Activated CD4-positive, alpha-beta memory T cell treated with anti-CD3 and anti-CD28 coated beads, Interleukin-2, amount 10 ng/mL, durations not matched to agents 7 days and 5 days (primary cell): Measurements from ENCODE around the gene TP53BP1. TPM values are rescaled to one million over a fixed set of nuclear protein-coding genes. Genes with fewer than 3 reads are reported as not detected.

ENCODE experiments used
- CTCF ChIA-PET: fragments of 350-600 bp; sonication (Branson Sonifier 250); formaldehyde crosslinking; loops from one replicate; lab custom pipeline; 2021; ENCODE audit warnings: antibody characterized with exemption, inconsistent platforms; lab: Charles Lee
- POLR2A ChIA-PET: fragments of 350-600 bp; sonication (Branson Sonifier 250); formaldehyde crosslinking; loops from one replicate; lab custom pipeline; 2021; ENCODE audit warnings: antibody characterized with exemption; lab: Charles Lee
- DNase-seq: peaks from one replicate; pipeline ENCODE4 v3.0.0-alpha.2; 2020
- H3K27ac Mint-ChIP-seq: one replicate; pipeline ENCODE4 v1.8.0; 2021; ENCODE audit warnings: mild to moderate bottlenecking, mixed read lengths
- H3K27me3 Mint-ChIP-seq: one replicate; pipeline ENCODE4 v1.8.0; 2021; ENCODE audit warnings: mixed read lengths
- H3K36me3 Mint-ChIP-seq: one replicate; pipeline ENCODE4 v1.8.0; 2021; ENCODE audit warnings: low read depth, mixed read lengths
- H3K4me1 Mint-ChIP-seq: one replicate; pipeline ENCODE4 v1.8.0; 2021; ENCODE audit warnings: mixed read lengths
- H3K4me3 Mint-ChIP-seq: one replicate; pipeline ENCODE4 v1.8.0; 2021; ENCODE audit warnings: mild to moderate bottlenecking, mixed read lengths
- H3K9me3 Mint-ChIP-seq: one replicate; pipeline ENCODE4 v1.8.0; 2021; ENCODE audit warnings: mixed read lengths
- total RNA-seq, 2 experiments: library from RNA; stranded (reverse); gene quantifications; one replicate each; pipeline ENCODE4 v1.2.3, GENCODE V29; 2021

The TP53BP1 gene
- total RNA-seq, 2 experiments from 2014 or later: 26.6 to 28.1 TPM

- POLR2A ChIA-PET: no interaction called here
- Mint-ChIP-seq H3K4me3 (no peak overlapping the region), H3K9me3 (no peaks in the 10 kb centered on the region), H3K27ac (no peak overlapping the region), H3K27me3 (no peaks in the 10 kb centered on the region), H3K4me1 (peaks cover 3% of the 10 kb centered on the region), H3K36me3 (peaks cover 38% of the 10 kb centered on the region)
- no peak for DNase-seq
- CTCF ChIA-PET: no interaction called here
Measured at GRCh38 chr15:43471975-43472374, 21.0 kb downstream of the TP53BP1 start.

GRCh38 chr15:43469867-43470266, 23.1 kb downstream of the TP53BP1 start:
- CTCF ChIA-PET: interaction anchor here (1.1 kb wide), 2 partner anchors 10 to 44 kb away, joined by 3 to 4 read pairs; no protein-coding TSS in a partner anchor

GRCh38 chr15:43465100-43465499, 27.9 kb downstream of the TP53BP1 start:
- Mint-ChIP-seq H3K9me3 (no peaks in the 10 kb centered on the region), H3K36me3 (peaks cover 26% of the 10 kb centered on the region), H3K4me3 (no peak overlapping the region), H3K27ac (no peak overlapping the region), H3K4me1 (peaks cover 3% of the 10 kb centered on the region), H3K27me3 (no peaks in the 10 kb centered on the region)
- POLR2A ChIA-PET: no interaction called here
- DNase-seq: no peak
- CTCF ChIA-PET: no interaction called here

More at GRCh38 chr15:43469867-43470266, 23.1 kb downstream of the TP53BP1 start:
- peaks cover 3% of the 10 kb centered on the region for H3K4me1 Mint-ChIP-seq
- no peaks in the 10 kb centered on the region for H3K9me3 Mint-ChIP-seq
- H3K27ac Mint-ChIP-seq: no peak overlapping the region
- no peaks in the 10 kb centered on the region for H3K27me3 Mint-ChIP-seq
- peaks cover 33% of the 10 kb centered on the region for H3K36me3 Mint-ChIP-seq
- H3K4me3 Mint-ChIP-seq: no peak overlapping the region
- no peak for DNase-seq
- POLR2A ChIA-PET: interaction anchor here (1.1 kb wide), 1 partner anchor 99 kb away, joined by 3 read pairs; no protein-coding TSS in a partner anchor

- DNase-seq: no peak
- Mint-ChIP-seq H3K27me3 (no peaks in the 10 kb centered on the region), H3K9me3 (no peaks in the 10 kb centered on the region), H3K27ac (no peak overlapping the region), H3K36me3 (peaks cover 21% of the 10 kb centered on the region), H3K4me1 (no peaks in the 10 kb centered on the region), H3K4me3 (no peak overlapping the region)
- CTCF ChIA-PET: no interaction called here
- POLR2A ChIA-PET: no interaction called here
Measured at GRCh38 chr15:43463998-43464397, 29.0 kb downstream of the TP53BP1 start.

DNA sequence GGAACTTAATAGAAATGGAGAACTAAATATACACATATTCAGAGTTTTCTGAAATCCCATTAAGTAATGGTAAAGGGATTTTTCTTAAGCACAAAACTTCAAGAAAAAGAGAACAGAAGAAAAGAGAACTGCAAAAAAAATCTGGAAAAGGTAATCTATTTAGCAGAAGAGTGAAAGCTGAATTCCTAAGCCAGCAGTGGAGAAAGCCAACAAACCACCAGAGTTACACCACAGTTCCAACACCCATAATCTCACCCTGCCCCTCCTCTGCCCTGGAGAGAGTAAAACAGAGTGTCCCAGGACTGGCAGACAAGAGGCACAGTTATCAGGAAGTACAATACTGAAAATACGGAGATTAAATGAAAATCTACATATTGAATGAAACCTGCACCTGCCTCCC, 29.4 kb downstream of the TP53BP1 start:
- H3K4me1 Mint-ChIP-seq: no peaks in the 10 kb centered on the region
- H3K36me3 Mint-ChIP-seq: peaks cover 21% of the 10 kb centered on the region
- ChIA-PET POLR2A (no interaction called here), CTCF (no interaction called here)
- H3K9me3 Mint-ChIP-seq: no peaks in the 10 kb centered on the region
- DNase-seq: no peak
- no peak overlapping the region for H3K27ac Mint-ChIP-seq
- H3K27me3 Mint-ChIP-seq: no peaks in the 10 kb centered on the region
- no peak overlapping the region for H3K4me3 Mint-ChIP-seq

DNA sequence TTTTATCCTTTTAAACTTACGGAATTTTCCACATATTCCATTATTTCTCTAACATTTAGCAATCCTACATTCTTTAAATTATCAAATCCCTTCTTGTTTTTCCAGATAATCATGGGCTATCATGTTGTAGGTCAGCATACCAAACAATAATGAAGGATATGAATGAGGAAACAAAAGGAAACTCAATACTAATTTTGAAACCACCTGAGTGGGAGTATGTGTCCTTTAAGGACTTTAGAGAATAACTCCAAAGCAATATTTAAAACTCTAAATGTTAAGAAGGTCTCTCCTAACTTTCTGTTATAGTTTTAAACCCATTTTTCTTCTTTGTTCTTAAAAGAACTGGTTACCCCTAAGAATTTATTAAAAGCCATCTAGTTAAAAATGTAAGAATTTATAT, 43.0 kb downstream of the TP53BP1 start:
- no peaks in the 10 kb centered on the region for H3K9me3 Mint-ChIP-seq
- H3K36me3 Mint-ChIP-seq: peaks cover 6% of the 10 kb centered on the region
- H3K4me1 Mint-ChIP-seq: peaks cover 6% of the 10 kb centered on the region
- H3K27ac Mint-ChIP-seq: no peak overlapping the region
- H3K4me3 Mint-ChIP-seq: no peak overlapping the region
- ChIA-PET CTCF (no interaction called here), POLR2A (interaction anchor here (1.0 kb wide), 1 partner anchor 9 kb away, joined by 4 read pairs; no protein-coding TSS in a partner anchor)
- no peaks in the 10 kb centered on the region for H3K27me3 Mint-ChIP-seq
- no peak for DNase-seq

DNA sequence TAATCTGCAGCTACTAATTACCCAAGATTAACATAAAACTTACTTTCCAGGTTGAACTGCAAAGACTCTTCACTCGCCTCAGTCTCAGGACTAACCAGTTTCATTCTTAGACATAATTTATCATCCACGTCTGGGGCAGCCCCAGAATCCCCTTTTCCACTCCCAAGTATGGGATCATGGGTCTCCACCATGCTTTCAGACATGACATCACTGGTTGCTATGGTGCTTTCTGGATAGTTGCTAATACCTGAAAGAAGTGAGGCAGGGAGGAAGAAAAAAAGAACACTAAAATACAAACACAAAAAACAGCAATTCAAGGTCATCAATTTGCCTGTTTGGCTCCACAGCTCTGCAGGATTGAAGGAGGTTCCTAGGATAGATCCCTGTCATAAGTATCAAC, 46.6 kb downstream of the TP53BP1 start:
- POLR2A ChIA-PET: no interaction called here
- Mint-ChIP-seq H3K27ac (no peak overlapping the region), H3K27me3 (no peaks in the 10 kb centered on the region), H3K4me3 (no peak overlapping the region), H3K9me3 (no peaks in the 10 kb centered on the region), H3K4me1 (peaks cover 10% of the 10 kb centered on the region), H3K36me3 (peaks cover 7% of the 10 kb centered on the region)
- CTCF ChIA-PET: no interaction called here
- DNase-seq: no peak

GRCh38 chr15:43441316-43441715, 51.6 kb downstream of the TP53BP1 start:
- DNase-seq: no peak
- H3K27ac Mint-ChIP-seq: peak overlapping the region; percentile 89
- H3K36me3 Mint-ChIP-seq: peaks cover 13% of the 10 kb centered on the region
- no peak overlapping the region for H3K4me3 Mint-ChIP-seq
- H3K4me1 Mint-ChIP-seq: peaks cover 11% of the 10 kb centered on the region
- no peaks in the 10 kb centered on the region for H3K27me3 Mint-ChIP-seq
- no peaks in the 10 kb centered on the region for H3K9me3 Mint-ChIP-seq
- ChIA-PET POLR2A (interaction anchor here (0.5 to 2.9 kb wide), 9 partner anchors 9 to 93 kb away, joined by 3 to 24 read pairs (median 3); partner anchors contain the start of genes TP53BP1, TUBGCP4 and ZSCAN29), CTCF (interaction anchor here (0.8 to 3.5 kb wide), 16 partner anchors 10 to 329 kb away, joined by 3 to 74 read pairs (median 4); partner anchors contain the start of gene TP53BP1)

DNA sequence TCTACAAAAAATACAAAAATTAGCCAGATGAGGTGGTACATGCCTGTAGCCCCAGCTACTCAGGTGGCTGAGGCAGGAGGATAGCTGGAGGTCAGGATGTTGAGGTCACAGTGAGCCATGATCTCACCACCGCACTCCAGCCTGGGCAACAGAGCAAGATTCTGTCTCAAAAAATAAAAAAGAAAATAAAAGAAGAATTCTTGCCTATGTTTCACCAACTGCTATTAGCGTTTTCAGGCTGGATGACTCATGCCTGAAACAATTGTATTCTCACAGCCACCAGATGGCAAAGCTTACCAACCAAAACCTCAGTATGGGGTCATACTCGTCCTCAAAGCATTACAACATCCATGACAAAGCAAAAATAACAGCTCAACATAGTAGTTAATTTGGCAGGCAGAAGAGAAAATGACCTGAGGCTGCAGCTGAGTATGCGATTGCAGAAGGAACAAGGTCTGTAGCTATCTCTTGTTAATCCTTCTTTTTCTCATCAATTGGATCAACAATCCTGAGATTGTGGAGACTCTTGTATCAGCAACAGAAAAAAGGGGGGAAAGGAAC, 52.2 kb downstream of the TP53BP1 start:
- no peak overlapping the region for H3K4me3 Mint-ChIP-seq
- peaks cover 12% of the 10 kb centered on the region for H3K36me3 Mint-ChIP-seq
- H3K4me1 Mint-ChIP-seq: peaks cover 11% of the 10 kb centered on the region
- ChIA-PET POLR2A (interaction anchor here (0.5 to 2.9 kb wide), 11 partner anchors 9 to 94 kb away, joined by 3 to 24 read pairs (median 3); partner anchors contain the start of genes TP53BP1, TUBGCP4 and ZSCAN29), CTCF (interaction anchor here (0.8 to 3.5 kb wide), 17 partner anchors 10 to 329 kb away, joined by 3 to 74 read pairs (median 4); partner anchors contain the start of gene TP53BP1)
- H3K27ac Mint-ChIP-seq: peak overlapping the region; percentile 89
- H3K9me3 Mint-ChIP-seq: no peaks in the 10 kb centered on the region
- no peaks in the 10 kb centered on the region for H3K27me3 Mint-ChIP-seq
- peak; percentile 58 for DNase-seq

- POLR2A ChIA-PET: no interaction called here
- Mint-ChIP-seq H3K36me3 (peaks cover 7% of the 10 kb centered on the region), H3K4me3 (no peak overlapping the region), H3K4me1 (peaks cover 11% of the 10 kb centered on the region), H3K9me3 (no peaks in the 10 kb centered on the region), H3K27me3 (no peaks in the 10 kb centered on the region), H3K27ac (no peak overlapping the region)
- CTCF ChIA-PET: interaction anchor here (0.6 to 3.5 kb wide), 4 partner anchors 37 to 74 kb away, joined by 3 to 74 read pairs (median 8); partner anchors contain the start of gene TP53BP1
- DNase-seq: no peak
Measured at GRCh38 chr15:43439268-43439667, 53.7 kb downstream of the TP53BP1 start.

GRCh38 chr15:43436395-43436794, 56.6 kb downstream of the TP53BP1 start:
- H3K27ac Mint-ChIP-seq: no peak overlapping the region
- H3K27me3 Mint-ChIP-seq: no peaks in the 10 kb centered on the region
- no peaks in the 10 kb centered on the region for H3K9me3 Mint-ChIP-seq
- H3K4me1 Mint-ChIP-seq: peaks cover 7% of the 10 kb centered on the region
- H3K36me3 Mint-ChIP-seq: peaks cover 19% of the 10 kb centered on the region
- ChIA-PET POLR2A (no interaction called here), CTCF (no interaction called here)
- no peak overlapping the region for H3K4me3 Mint-ChIP-seq
- no peak for DNase-seq

- Mint-ChIP-seq H3K27ac (no peak overlapping the region), H3K9me3 (no peaks in the 10 kb centered on the region), H3K27me3 (no peaks in the 10 kb centered on the region), H3K4me1 (no peaks in the 10 kb centered on the region), H3K36me3 (peaks cover 16% of the 10 kb centered on the region), H3K4me3 (no peak overlapping the region)
- POLR2A ChIA-PET: no interaction called here
- CTCF ChIA-PET: interaction anchor here (2.7 kb wide), 1 partner anchor 80 kb away, joined by 9 read pairs; no protein-coding TSS in a partner anchor
- no peak for DNase-seq
Measured at GRCh38 chr15:43434446-43434845, 58.5 kb downstream of the TP53BP1 start.

- H3K4me3 Mint-ChIP-seq: no peak overlapping the region
- DNase-seq: no peak
- POLR2A ChIA-PET: no interaction called here
- no peaks in the 10 kb centered on the region for H3K4me1 Mint-ChIP-seq
- no peaks in the 10 kb centered on the region for H3K27me3 Mint-ChIP-seq
- H3K36me3 Mint-ChIP-seq: peaks cover 16% of the 10 kb centered on the region
- H3K9me3 Mint-ChIP-seq: no peaks in the 10 kb centered on the region
- no peak overlapping the region for H3K27ac Mint-ChIP-seq
- CTCF ChIA-PET: interaction anchor here (0.6 to 2.7 kb wide), 2 partner anchors 81 to 205 kb away, joined by 3 to 9 read pairs; no protein-coding TSS in a partner anchor
Measured at GRCh38 chr15:43433661-43434303, 59.2 kb downstream of the TP53BP1 start.
